GM18909 (cell line): Measurements from ENCODE around the gene MYH8.

Experiments
- ATAC-seq: cut with Tn5 transposase; IDR thresholded peaks from one replicate; pipeline ENCODE4 v1.9.1; 2021; ENCODE audit warnings: mild to moderate bottlenecking; ENCODE audit not compliant: unreplicated experiment, poor library complexity

MYH8 gene

DNA sequence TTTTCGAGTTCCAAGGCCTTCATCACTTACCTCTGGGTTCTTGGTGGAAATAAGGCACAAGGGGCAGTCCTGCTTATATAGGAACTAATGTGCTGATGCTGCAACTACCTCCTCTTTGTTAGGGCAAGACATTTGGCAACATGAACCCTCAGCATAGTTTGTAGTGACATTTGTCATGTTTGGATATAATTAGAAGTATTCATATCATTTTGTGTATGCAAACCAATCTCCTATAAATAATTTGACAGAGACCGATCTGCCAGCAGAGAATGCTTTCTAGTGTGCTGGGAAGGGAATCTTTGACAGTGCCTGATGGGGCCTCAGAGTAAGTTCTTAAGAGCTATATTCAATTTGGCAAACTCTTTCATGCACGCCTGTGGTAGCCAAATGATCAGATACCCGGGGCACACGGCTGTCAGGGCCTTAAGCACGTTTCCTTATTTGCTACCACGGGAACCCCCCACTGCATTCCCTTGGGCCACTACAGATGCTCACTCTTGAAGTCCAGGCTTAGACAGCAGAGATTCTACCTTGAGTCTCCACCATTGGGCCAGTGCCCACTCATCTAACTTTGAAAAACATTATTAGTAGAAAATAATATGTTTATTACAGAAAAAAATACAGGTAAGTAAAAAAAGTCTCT lies at the start of gene MYH8:
MYH8 (minus strand) TSS at position 51 of the 643 bp plus-strand sequence. CDS start 1,723 bp downstream, outside the sequence.
- ATAC-seq, result no peak

GRCh38 chr17:10469459-10469858 lies 47.7 kb upstream of the MYH8 start, which contains the start of gene MYH4:
Gene MYH4, minus strand, starts transcription at chr17:10469559. Its CDS starts 2,814 bp downstream, at chr17:10466745.
- ATAC-seq, result no peak

- no peak for ATAC-seq
Observed at GRCh38 chr17:10463402-10463801, 41.7 kb upstream of the MYH8 start.

GRCh38 chr17:10460062-10460461 lies 38.3 kb upstream of the MYH8 start:
- ATAC-seq, result no peak

- ATAC-seq, result no peak
Observed at GRCh38 chr17:10458701-10459100, 37.0 kb upstream of the MYH8 start.

- ATAC-seq, result no peak
Observed at GRCh38 chr17:10457952-10458351, 36.2 kb upstream of the MYH8 start.

- ATAC-seq, result no peak
Observed at GRCh38 chr17:10447026-10447931, 25.5 kb upstream of the MYH8 start.

DNA sequence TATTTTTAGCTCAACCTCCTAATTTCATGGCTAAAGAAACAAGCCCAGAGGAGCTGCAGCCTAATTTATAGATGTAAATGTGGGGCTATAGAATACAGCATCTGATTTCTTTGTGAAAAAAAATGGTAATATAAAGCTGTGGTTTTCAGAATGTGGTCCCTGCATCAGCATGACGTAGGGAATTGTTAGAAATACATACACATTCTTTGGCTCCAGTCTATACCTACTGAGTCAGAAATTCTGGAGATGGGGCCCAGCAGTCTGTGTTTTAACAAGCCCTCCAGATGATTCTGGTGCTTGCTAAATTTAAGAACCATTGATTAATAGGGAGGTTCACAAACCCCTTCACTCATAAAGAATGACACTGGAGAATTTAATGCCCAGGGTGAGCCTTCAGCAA lies 18.1 kb upstream of the MYH8 start:
- no peak for ATAC-seq

GRCh38 chr17:10435096-10435495 lies 13.3 kb upstream of the MYH8 start:
- ATAC-seq, result no peak

DNA sequence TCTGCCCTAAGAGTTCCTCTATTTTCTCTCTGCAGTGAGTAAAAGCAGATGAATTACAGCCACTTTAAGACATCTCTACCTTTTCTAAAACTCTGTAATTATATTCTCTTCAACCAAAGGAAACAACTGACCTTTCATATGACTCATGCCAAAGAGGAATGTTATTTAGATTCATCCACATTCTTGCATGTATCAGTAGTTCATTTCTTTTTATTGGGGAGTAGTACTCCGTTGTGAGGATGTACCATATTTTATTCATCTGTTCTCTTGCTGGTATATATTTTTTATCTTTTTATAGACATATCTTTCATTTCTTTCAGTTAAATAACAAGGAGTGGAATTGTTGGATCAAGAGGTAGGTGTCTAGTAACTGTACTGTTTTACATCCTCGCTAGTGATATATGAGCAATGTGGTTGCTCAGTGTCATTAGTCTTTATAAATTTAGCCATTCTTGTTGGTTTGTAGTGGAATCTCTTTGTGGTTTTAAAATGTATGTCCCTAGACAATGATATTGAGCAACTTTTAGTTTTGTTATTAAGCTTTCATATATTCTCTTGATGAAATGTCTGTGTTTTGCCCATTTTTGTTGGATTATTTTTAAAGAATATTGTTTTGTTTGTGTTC lies 7.8 kb upstream of the MYH8 start:
- ATAC-seq, result no peak

DNA sequence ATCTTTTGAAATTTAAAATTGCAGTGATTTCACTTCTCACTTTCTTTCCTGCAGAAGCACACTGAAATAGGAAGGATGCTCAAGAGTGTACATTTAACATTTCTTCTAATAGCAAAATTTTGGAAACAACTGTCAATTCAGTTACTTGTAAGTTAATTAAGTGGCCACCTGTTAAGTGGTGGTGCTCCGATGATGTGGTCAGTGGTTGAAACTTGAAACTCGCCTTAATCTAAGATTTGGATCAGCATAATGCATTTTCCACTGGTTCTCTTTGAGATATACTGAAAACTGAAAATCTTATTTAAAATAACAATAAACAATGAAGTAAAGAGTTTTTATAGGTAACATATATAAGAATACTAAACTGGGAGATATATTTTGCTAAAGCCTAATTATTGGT lies 7.0 kb upstream of the MYH8 start:
- ATAC-seq, result no peak

- ATAC-seq, result no peak
Observed at GRCh38 chr17:10421211-10421610, 539 bp downstream of the MYH8 start.

- ATAC-seq, result no peak
Observed at GRCh38 chr17:10420811-10421210, 939 bp downstream of the MYH8 start.

DNA sequence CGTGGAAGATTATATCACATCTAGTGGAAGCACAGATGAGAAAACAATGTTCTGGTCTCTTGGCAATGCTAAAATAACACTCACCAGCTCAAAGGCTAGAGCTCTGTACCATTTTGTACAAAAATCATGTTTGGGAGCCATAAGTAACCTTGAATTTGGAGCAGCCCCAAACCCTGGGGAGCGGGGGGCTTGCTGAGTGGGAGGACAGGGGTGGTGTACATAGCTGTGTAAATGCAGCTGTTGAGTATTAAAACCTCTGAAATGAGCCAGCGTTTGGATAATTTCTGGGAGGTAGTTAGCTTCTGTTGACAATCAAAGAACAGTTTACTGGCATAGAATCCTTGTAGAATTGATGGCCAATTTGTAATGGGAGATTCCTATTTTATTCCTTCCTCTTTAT lies 4.3 kb downstream of the MYH8 start:
- ATAC-seq, result no peak

- ATAC-seq, result no peak
Observed at GRCh38 chr17:10415161-10415560, 6.6 kb downstream of the MYH8 start.

GRCh38 chr17:10403589-10403988 lies 18.2 kb downstream of the MYH8 start:
- no peak for ATAC-seq

DNA sequence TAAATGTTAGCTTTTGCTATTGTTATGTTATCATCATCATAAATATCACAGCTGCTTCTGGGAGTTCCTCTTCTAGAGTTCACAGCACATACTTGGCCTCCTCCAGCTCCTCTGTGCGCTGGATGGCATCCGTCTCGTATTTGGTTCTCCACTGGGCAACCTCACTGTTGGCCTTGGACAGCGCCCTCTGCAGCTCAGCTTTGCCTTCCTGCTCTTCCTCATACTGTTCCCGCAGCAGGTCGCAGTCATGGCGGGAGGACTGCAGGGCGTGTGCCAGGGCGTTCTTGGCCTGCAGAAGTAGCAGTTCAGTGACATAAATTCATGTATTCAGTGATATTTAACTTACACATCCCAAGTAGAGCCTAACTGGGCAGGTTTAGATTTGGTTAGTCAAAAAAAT lies 23.4 kb downstream of the MYH8 start:
- ATAC-seq, result no peak

- no peak for ATAC-seq
Observed at GRCh38 chr17:10396524-10397163, 25.1 kb downstream of the MYH8 start.

GRCh38 chr17:10394201-10394887 lies 27.4 kb downstream of the MYH8 start:
- ATAC-seq, result no peak

DNA sequence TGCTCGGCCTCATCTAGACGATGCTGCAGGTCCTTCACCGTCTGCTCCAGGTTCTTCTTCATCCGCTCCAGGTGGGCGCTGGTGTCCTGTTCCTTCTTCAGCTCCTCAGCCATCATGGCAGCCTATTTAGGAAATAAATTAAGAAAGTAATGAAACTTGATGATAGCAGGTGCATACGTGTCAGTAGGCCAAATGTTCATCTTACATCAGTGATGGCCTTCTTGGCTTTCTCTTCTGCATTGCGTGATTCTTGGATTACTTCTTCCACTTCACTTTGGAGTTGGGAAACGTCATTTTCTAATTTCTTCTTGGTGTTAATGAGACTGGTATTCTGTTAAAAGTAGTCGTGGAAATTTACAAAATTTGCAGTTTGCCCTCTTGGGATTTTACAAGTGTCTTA lies 28.9 kb downstream of the MYH8 start:
- ATAC-seq, result no peak
